B cell (primary cell): ENCODE data around the gene LDHD.

Experiments
- CTCF ChIP-seq: fragments of 200-600 bp; IDR thresholded peaks from one replicate; pipeline ENCODE4 v1.8.0; 2022; ENCODE audit warnings: antibody characterized with exemption, mild to moderate bottlenecking
- EZH2 ChIP-seq: IDR thresholded peaks from 2 replicates; pipeline ENCODE4 v1.6.1; 2012; ENCODE audit warnings: borderline replicate concordance, low read depth, mild to moderate bottlenecking, moderate library complexity, low read length; ENCODE audit not compliant: insufficient read depth, poor library complexity, severe bottlenecking

DNA sequence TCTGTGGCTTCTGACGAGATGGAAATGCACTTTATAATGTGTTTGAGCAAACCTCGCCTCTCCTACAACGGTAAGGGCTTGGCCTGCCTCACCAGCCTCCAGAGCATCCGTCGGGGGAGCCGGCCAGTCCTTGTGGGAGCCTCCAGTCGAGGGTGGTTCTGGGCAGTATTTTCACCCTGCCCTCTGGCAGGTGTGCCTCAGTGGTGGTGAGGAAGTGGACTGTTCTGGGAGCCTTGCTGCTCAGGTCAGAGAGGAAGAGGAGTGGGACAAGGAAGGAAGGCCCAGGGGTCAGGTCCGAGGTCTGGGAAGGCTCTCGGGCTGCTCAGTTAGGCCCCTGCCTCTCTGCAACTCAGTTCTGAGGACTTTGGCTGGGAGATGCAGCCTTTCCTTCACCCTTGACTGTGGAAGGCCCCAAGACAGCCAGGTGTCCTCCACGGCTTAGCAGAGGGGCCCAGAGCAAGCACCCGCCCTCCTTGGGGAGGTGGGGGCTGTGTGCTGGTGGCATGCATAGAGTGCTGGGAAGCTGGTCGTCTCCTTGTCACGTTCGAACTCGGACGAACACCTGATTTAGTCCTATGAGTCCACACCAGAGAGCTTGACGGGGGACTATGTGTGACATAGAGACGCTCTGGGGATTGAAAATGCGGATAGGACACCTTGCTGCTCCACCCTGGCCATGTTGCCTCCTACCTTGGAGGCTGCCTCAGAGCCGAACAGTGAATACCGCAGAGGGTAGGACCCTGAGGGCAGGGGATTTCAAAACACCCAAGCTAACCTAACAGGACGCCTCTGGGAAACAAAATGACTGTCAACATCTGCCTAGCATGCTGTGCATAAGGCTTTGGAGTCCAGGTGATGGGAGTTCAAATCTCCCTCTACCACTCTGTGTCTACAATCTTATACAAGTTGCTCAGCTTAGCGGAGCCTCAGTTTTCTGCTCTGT, 22.7 kb downstream of the LDHD start:
- TF ChIP-seq CTCF (no peak), EZH2 (no peak)
